Measurements from ENCODE around the gene CSNK1G1.
"Not testable (repeated sequence)": the region's sequence is repeated elsewhere in the genome, so short reads cannot be mapped to it uniquely, and the experiment has no call there.

CSNK1G1 gene

DNA sequence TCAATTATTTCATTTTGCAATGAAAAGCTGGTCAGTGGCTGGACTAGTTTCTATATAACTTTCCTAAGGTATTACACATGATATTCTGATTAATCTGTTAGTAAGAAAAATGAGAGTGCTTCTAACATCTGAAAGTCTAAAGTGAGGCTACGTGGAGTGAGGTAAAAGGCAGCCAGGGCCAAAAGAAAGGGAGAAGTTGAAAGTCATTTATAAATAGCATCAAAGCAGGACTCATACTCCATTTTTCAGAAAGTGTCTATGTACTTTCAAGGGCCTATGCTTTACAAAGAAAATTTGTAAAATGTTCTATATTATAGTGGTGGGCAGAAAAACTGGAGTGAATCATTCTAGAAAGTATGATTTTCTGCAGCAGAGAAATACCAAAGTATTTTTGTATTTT is 80.0 kb downstream of the CSNK1G1 start:
- no peaks in the 10 kb centered on the region for H3K79me2 ChIP-seq (ENCODE audit: insufficient read depth, low read length)
- H3F3A ChIP-seq (ENCODE audit: insufficient read depth, low read length): 0 out of 2 replicates have a peak, but pooled peaks cover 4% of the 10 kb centered on the region
- no peaks in the 10 kb centered on the region for H3K9me2 ChIP-seq (ENCODE audit: low read depth, low read length)
- peaks cover 17% of the 10 kb centered on the region for H3K4me1 ChIP-seq (ENCODE audit: insufficient read depth, low read length, severe bottlenecking)
- no peak overlapping the region for H3K9ac ChIP-seq (ENCODE audit: low read length)
- no peaks in the 10 kb centered on the region for H3K36me3 ChIP-seq (ENCODE audit: insufficient read depth, low read length)
- H3K27me3 ChIP-seq (ENCODE audit: insufficient read depth, low read length): no peaks in the 10 kb centered on the region
- H4K20me1 ChIP-seq (ENCODE audit: insufficient read depth, low read length): no peaks in the 10 kb centered on the region
- H3K9me3 ChIP-seq (ENCODE audit: low read length): no peaks in the 10 kb centered on the region
- no peak overlapping the region for H3K4me2 ChIP-seq (ENCODE audit: low read length)
- no peak overlapping the region for H3K27ac ChIP-seq (ENCODE audit: low read depth, low read length, poor library complexity, severe bottlenecking)
- TF ChIP-seq EZH2 (IDR thresholded peaks at IDR 0.05; ENCODE audit: borderline replicate concordance, low read length): no peak
- TF ChIP-seq, protein P1, sequence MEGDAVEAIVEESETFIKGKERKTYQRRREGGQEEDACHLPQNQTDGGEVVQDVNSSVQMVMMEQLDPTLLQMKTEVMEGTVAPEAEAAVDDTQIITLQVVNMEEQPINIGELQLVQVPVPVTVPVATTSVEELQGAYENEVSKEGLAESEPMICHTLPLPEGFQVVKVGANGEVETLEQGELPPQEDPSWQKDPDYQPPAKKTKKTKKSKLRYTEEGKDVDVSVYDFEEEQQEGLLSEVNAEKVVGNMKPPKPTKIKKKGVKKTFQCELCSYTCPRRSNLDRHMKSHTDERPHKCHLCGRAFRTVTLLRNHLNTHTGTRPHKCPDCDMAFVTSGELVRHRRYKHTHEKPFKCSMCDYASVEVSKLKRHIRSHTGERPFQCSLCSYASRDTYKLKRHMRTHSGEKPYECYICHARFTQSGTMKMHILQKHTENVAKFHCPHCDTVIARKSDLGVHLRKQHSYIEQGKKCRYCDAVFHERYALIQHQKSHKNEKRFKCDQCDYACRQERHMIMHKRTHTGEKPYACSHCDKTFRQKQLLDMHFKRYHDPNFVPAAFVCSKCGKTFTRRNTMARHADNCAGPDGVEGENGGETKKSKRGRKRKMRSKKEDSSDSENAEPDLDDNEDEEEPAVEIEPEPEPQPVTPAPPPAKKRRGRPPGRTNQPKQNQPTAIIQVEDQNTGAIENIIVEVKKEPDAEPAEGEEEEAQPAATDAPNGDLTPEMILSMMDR (IDR thresholded peaks at IDR 0.05; ENCODE audit: low read length): no peak
- no peak overlapping the region for H2AFZ ChIP-seq (ENCODE audit: low read length)
- no peak overlapping the region for H3K4me3 ChIP-seq (ENCODE audit: low read depth, low read length, poor library complexity, severe bottlenecking)

DNA sequence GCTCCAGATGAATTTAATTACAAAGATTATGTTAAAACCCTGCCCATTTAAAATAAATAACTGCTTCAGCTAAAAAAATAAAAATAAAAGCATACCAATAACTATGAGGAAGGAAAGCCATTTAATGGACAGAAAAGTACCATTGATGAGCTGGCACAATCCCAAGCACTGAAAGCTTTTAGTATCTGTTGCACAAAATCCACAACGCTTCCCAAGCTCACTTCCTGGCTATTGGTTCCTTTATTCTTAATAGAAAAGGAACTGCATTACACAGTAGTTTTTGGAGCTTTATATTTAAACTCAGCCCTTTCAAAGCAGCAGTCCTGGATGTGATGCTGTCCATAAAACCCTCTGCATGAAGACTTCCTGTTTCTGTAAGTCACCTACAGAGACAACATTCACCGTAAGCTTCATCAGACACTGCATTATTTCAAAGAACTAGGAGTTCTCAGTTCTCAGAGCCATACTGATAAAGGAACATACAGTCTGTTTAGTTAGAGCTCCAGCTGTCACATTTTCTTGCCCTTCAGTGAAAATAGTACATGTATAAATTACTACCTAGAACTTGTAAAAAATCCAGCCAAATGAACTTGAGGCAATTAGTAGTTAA is 81.5 kb downstream of the CSNK1G1 start:
- Histone ChIP-seq H3K27me3 (ENCODE audit: insufficient read depth, low read length) (no peaks in the 10 kb centered on the region), H3K9ac (ENCODE audit: low read length) (no peak overlapping the region), H3K4me2 (ENCODE audit: low read length) (no peak overlapping the region), H3K79me2 (ENCODE audit: insufficient read depth, low read length) (no peaks in the 10 kb centered on the region), H2AFZ (ENCODE audit: low read length) (no peak overlapping the region), H4K20me1 (ENCODE audit: insufficient read depth, low read length) (no peaks in the 10 kb centered on the region), H3K4me1 (ENCODE audit: insufficient read depth, low read length, severe bottlenecking) (peaks cover 17% of the 10 kb centered on the region), H3F3A (ENCODE audit: insufficient read depth, low read length) (0 out of 2 replicates have a peak, but pooled peaks cover 4% of the 10 kb centered on the region), H3K9me2 (ENCODE audit: low read depth, low read length) (no peaks in the 10 kb centered on the region), H3K36me3 (ENCODE audit: insufficient read depth, low read length) (no peaks in the 10 kb centered on the region), H3K27ac (ENCODE audit: low read depth, low read length, poor library complexity, severe bottlenecking) (peak overlapping the region; percentile 29), H3K9me3 (ENCODE audit: low read length) (no peaks in the 10 kb centered on the region), H3K4me3 (ENCODE audit: low read depth, low read length, poor library complexity, severe bottlenecking) (no peak overlapping the region)
- TF ChIP-seq, protein P1 (IDR thresholded peaks at IDR 0.05; ENCODE audit: low read length): no peak
- TF ChIP-seq EZH2 (IDR thresholded peaks at IDR 0.05; ENCODE audit: borderline replicate concordance, low read length): no peak

DNA sequence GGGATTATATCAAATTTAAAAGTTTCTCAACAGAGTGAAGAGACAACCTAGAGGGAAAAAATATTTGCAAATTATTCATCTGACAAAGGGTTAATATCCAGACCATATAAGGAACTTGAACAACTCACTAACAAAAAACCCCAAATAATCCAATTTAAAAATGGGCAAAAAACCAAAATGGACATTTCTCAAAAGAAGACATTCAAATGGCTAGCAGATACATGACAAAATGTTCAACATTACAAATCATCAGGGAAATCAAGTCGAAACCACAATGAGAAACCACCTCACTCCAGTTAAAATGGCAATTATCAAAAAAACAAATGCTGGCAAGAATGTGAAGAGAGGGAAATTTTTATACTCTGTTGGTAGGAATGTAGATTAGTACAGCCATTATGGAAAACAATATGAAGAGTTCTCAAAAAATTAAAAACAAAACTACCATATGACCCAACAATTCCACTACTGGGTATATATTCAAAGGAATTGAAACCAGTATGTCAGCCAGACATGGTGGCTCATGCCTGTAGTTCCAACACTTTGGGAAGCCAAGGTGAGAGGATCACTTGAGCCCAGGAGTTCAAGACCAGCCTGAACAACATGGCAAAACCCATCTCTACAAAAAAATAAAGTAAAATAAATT is 88.5 kb downstream of the CSNK1G1 start:
- Histone ChIP-seq H3K4me3 (ENCODE audit: low read depth, low read length, poor library complexity, severe bottlenecking) (no peak overlapping the region), H2AFZ (ENCODE audit: low read length) (no peak overlapping the region), H4K20me1 (ENCODE audit: insufficient read depth, low read length) (no peaks in the 10 kb centered on the region), H3K9me2 (ENCODE audit: low read depth, low read length) (no peaks in the 10 kb centered on the region), H3K27me3 (ENCODE audit: insufficient read depth, low read length) (no peaks in the 10 kb centered on the region), H3K36me3 (ENCODE audit: insufficient read depth, low read length) (peaks cover 5% of the 10 kb centered on the region; the same call in 1 of the 2 replicates), H3K9ac (ENCODE audit: low read length) (no peak overlapping the region), H3K79me2 (ENCODE audit: insufficient read depth, low read length) (0 out of 2 replicates have a peak, but pooled peaks cover 3% of the 10 kb centered on the region), H3K4me1 (ENCODE audit: insufficient read depth, low read length, severe bottlenecking) (no peaks in the 10 kb centered on the region), H3F3A (ENCODE audit: insufficient read depth, low read length) (no peaks in the 10 kb centered on the region), H3K9me3 (ENCODE audit: low read length) (no peaks in the 10 kb centered on the region; the same call in 1 of the 2 replicates), H3K27ac (ENCODE audit: low read depth, low read length, poor library complexity, severe bottlenecking) (no peak overlapping the region), H3K4me2 (ENCODE audit: low read length) (no peak overlapping the region)
- TF ChIP-seq, protein P1 (IDR thresholded peaks at IDR 0.05; ENCODE audit: low read length): no peak
- TF ChIP-seq EZH2 (IDR thresholded peaks at IDR 0.05; ENCODE audit: borderline replicate concordance, low read length): no peak

DNA sequence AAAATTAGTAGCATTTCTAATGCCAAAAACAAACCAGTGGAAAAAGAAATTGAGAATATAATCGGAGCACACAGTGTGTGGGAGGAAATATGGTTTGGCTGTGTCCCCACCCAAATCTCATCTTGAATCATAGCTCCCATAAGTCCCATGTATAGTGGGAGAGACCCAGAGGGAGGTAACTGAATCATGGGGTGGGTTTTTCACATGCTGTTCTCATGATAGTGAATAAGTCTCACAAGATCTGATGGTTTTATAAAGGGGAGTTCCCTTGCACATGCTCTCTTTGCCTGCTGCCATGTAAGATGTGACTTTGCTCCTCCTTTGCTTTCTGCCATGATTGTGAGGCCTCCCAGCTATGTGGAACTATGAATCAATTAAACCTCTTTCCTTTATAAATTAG is 90.8 kb downstream of the CSNK1G1 start:
- not testable (repeated sequence) for H3K79me2 ChIP-seq (ENCODE audit: insufficient read depth, low read length)

More for the DNA sequence above, 90.8 kb downstream of the CSNK1G1 start:
- H3F3A ChIP-seq (ENCODE audit: insufficient read depth, low read length); H3K9me3 ChIP-seq (ENCODE audit: low read length); H3K4me3 ChIP-seq (ENCODE audit: low read depth, low read length, poor library complexity, severe bottlenecking); H3K9ac ChIP-seq (ENCODE audit: low read length); H3K36me3 ChIP-seq (ENCODE audit: insufficient read depth, low read length); H3K27me3 ChIP-seq (ENCODE audit: insufficient read depth, low read length); H3K27ac ChIP-seq (ENCODE audit: low read depth, low read length, poor library complexity, severe bottlenecking); H4K20me1 ChIP-seq (ENCODE audit: insufficient read depth, low read length); H3K4me2 ChIP-seq (ENCODE audit: low read length); H3K4me1 ChIP-seq (ENCODE audit: insufficient read depth, low read length, severe bottlenecking); H2AFZ ChIP-seq (ENCODE audit: low read length); H3K9me2 ChIP-seq (ENCODE audit: low read depth, low read length): not testable (repeated sequence)

Measured in OCI-LY1 (cell line).